ENCODE results near the gene TRIM15.

Gene TRIM15

DNA sequence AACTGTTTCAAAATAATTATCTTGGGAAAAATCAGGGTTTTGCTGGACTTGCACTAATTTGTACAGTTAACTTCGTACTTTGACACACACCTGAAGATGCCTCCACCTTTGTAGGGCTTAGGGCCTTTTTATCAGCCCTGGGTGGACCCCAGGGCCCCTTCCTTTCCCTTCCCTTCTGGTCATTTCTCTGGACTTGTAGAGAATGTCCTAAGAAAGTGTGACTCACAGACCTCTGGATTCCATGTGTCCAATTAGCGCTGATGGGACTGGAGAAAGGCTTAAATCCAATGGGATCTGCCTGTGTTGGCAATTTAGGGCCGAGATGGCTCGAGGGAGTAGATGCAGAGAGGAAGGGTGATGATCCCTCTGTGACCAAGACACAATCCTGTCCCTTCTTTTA is 9.3 kb downstream of the TRIM15 start:
- no peak overlapping the region for H3K4me3 ChIP-seq (ENCODE audit: low read depth, low read length)
- TF ChIP-seq, protein P1, sequence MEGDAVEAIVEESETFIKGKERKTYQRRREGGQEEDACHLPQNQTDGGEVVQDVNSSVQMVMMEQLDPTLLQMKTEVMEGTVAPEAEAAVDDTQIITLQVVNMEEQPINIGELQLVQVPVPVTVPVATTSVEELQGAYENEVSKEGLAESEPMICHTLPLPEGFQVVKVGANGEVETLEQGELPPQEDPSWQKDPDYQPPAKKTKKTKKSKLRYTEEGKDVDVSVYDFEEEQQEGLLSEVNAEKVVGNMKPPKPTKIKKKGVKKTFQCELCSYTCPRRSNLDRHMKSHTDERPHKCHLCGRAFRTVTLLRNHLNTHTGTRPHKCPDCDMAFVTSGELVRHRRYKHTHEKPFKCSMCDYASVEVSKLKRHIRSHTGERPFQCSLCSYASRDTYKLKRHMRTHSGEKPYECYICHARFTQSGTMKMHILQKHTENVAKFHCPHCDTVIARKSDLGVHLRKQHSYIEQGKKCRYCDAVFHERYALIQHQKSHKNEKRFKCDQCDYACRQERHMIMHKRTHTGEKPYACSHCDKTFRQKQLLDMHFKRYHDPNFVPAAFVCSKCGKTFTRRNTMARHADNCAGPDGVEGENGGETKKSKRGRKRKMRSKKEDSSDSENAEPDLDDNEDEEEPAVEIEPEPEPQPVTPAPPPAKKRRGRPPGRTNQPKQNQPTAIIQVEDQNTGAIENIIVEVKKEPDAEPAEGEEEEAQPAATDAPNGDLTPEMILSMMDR (IDR thresholded peaks at IDR 0.05; ENCODE audit: control insufficient read depth, extremely low read depth, insufficient read depth), result no peak
- no peak for DNase-seq (ENCODE audit: low read depth)

DNA sequence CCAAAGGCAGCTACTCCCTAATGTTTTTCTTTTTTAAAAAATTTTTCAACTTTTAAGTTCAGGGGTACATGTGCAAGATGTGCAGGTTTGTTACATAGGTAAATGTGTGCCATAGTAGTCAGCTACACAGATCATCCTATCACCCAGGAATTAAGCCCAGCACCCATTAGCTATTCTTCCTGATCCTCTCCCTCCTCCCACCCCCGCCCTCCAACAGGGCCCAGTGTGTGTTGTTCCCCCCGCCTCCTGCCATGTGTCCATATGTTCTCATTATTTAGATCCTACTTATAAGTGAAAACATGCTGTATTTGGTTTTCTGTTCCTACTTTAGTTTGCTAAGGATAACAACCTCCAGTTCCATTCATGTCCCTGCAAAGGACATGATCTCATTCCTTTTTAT is 12.4 kb downstream of the TRIM15 start:
- TF ChIP-seq, protein P1 (IDR thresholded peaks at IDR 0.05; ENCODE audit: control insufficient read depth, extremely low read depth, insufficient read depth), result no peak
- DNase-seq (ENCODE audit: low read depth), result no peak
- H3K4me3 ChIP-seq (ENCODE audit: low read depth, low read length), result no peak overlapping the region

DNA sequence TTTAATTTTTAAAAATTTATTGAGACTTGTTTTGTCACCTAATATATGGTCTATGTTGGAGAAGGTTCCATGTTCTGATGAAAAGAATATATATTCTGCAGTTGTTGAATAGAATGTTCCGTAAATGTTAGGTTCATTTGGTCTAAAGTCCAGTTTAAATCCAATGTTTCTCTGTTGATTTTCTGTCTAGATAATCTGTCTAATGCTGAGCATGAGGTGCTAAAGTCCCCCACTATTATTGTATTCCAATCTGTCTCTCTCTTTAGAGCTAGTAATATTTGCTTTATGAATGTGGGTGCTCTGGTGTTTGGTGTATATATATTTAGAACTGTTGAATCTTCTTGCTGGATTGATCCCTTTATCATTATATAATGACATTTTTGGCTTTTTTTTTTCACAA is 15.5 kb downstream of the TRIM15 start:
- TF ChIP-seq, protein P1 (IDR thresholded peaks at IDR 0.05; ENCODE audit: control insufficient read depth, extremely low read depth, insufficient read depth), result no peak
- H3K4me3 ChIP-seq (ENCODE audit: low read depth, low read length), result no peak overlapping the region

DNA sequence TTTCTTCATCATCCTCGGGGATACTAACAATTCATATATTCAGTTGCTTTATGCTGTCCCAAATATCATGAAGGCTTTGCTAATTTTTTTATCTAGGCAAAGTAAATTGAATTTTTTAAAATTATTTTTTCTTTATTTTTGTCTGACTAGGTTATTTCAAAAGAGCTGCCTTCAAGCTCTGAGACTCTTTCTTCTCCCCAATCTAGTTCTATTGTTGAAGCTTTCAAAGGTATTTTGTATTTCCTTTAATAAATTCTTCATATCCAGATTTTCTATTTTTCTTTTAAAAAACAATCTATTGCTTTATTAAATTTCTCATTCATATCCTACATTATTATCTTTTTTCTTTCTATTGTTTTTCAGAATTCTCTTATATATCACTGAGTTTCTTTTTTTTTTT is 16.8 kb downstream of the TRIM15 start:
- no peak overlapping the region for H3K4me3 ChIP-seq (ENCODE audit: low read depth, low read length)
- TF ChIP-seq, protein P1 (IDR thresholded peaks at IDR 0.05; ENCODE audit: control insufficient read depth, extremely low read depth, insufficient read depth), result no peak
- DNase-seq (ENCODE audit: low read depth), result no peak

More for the DNA sequence above, 15.5 kb downstream of the TRIM15 start:
- DNase-seq (ENCODE audit: low read depth), result no peak

DNA sequence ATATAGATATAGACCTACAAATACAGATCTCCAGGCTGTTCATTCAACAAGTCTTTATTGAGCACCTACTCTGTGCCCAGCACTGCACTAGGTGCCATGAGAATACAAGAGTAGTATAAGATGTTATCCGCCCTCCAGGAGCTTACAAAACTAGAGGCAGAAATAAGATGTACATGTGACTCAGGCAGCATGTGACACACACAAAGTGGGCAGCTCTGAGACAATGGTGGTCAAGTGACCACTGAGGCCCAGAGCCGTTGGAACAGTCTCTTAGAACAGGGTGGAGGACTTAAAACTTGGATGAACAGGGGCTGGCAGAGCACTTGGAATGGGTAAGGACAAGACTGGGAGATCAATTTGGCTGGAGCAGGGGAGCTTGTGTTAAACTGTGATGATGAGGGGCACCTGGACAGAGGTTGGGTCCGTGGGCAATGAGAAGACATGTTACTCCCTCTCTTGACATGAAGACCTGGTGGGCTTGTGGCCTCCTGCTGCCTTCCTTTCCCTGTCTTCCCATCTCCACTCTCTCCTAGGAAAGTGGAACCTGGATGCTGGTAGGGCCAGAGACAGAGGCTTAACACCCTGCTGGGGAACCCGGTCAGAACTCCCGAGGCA is 21.2 kb downstream of the TRIM15 start:
- no peak overlapping the region for H3K4me3 ChIP-seq (ENCODE audit: low read depth, low read length)
- TF ChIP-seq, protein P1 (IDR thresholded peaks at IDR 0.05; ENCODE audit: control insufficient read depth, extremely low read depth, insufficient read depth), result no peak
- no peak for DNase-seq (ENCODE audit: low read depth)

DNA sequence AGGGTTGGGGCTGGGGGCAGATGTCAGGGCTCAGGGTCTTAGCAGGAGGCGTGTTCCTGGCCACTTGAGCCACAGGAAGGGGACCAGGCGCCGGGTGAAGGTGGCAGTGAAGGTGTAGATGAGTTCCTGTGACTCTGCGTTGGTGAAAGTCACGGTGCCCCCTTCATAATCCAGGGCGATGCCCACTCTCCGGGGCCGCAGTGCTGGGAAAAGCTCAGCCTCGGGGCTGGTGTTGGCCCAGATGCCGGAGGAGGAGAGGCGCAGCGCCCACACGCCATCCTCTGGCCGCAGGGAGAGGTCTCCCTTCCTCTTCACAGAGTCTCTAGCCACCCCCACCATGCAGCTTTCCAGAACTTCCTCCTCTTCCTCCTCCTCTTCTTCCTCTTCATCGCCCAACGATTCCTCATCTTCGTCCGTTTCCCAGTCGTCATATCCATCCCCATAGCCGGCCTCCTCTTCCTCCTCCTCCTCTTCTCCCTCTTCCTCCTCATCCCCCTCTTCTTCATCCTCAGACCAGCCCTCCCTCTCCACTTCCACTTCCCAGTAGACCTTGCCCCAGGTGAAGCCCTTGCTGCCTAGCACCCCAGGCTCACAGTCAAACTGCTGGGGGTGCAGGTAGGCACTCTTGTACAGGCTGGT is 22.6 kb downstream of the TRIM15 start:
- DNase-seq (ENCODE audit: low read depth), result no peak
- TF ChIP-seq, protein P1 (IDR thresholded peaks at IDR 0.05; ENCODE audit: control insufficient read depth, extremely low read depth, insufficient read depth), result no peak
- no peak overlapping the region for H3K4me3 ChIP-seq (ENCODE audit: low read depth, low read length)

DNA sequence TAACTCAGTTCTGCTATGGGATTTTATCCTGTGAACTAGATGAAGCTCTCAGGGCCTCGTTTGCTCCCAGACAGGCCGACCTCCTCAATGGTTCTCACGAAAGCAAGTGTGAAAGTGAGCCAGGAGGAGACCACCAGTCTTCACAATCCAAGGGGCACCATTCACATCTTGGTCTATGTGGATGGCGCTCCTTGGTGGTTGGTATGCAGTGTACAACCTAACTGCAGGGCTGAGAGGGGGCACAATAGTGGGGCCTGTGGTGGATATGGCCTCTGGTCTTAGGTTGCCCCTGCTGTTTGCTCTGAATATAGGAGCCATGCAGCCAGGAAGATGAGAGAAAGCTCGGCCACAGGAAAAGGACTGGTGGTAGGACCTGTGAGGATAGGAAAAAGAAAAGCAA is 25.2 kb downstream of the TRIM15 start:
- TF ChIP-seq, protein P1 (IDR thresholded peaks at IDR 0.05; ENCODE audit: control insufficient read depth, extremely low read depth, insufficient read depth), result no peak
- H3K4me3 ChIP-seq (ENCODE audit: low read depth, low read length), result no peak overlapping the region
- DNase-seq (ENCODE audit: low read depth), result no peak

Measured in LNCaP clone FGC (cell line).